Common myeloid progenitor, CD34-positive (primary cell): ENCODE measurements around the gene MAPK12.

Experiments
- CTCF ChIA-PET: fragments of 350-600 bp; sonication (Branson Sonifier 250); formaldehyde crosslinking; loops from one replicate; lab custom pipeline; 2021; ENCODE audit warnings: antibody characterized with exemption; lab: Charles Lee
- POLR2A ChIA-PET: fragments of 350-600 bp; sonication (Branson Sonifier 250); formaldehyde crosslinking; loops from one replicate; lab custom pipeline; 2021; ENCODE audit warnings: antibody characterized with exemption; lab: Charles Lee
- DNase-seq, 3 donors: peaks; one replicate each; pipeline versions ENCODE4 v3.0.0 to v3.0.0-alpha.2; 2013
- H3K27ac ChIP-seq, 2 experiments: 1 replicate in 1 of 2; 2 replicates in 1 of 2; pipeline ENCODE4 v1.7.0; 2013; ENCODE audit warnings: inconsistent platforms in 2 of 2, low read length in 2 of 2, mild to moderate bottlenecking in 2 of 2, low read depth in 1 of 2, moderate library complexity in 1 of 2; ENCODE audit not compliant: severe bottlenecking in 2 of 2, insufficient read depth in 1 of 2, poor library complexity in 1 of 2
- H3K27me3 ChIP-seq, 5 experiments: replicated peaks in 2 of 5; 1 replicate in 3 of 5; 2 replicates in 2 of 5; pipeline versions ENCODE4 v1.6.1 to v1.7.0; 2013; ENCODE audit warnings: low read length in 4 of 5, mild to moderate bottlenecking in 2 of 5, moderate library complexity in 2 of 5, inconsistent platforms in 1 of 5; ENCODE audit not compliant: insufficient read depth in 5 of 5, control insufficient read depth in 4 of 5
- H3K36me3 ChIP-seq, 4 experiments: 1 replicate in 2 of 4; 2 replicates in 2 of 4; pipeline versions ENCODE4 v1.6.1 to v1.7.0; 2013; ENCODE audit warnings: low read length in 3 of 4, control low read depth in 1 of 4, mild to moderate bottlenecking in 1 of 4; ENCODE audit not compliant: control insufficient read depth in 4 of 4, insufficient read depth in 4 of 4
- H3K4me1 ChIP-seq, 4 experiments: 1 replicate in 3 of 4; 2 replicates in 1 of 4; pipeline versions ENCODE4 v1.6.1 to v1.7.1; 2013; ENCODE audit warnings: low read length in 3 of 4, mild to moderate bottlenecking in 3 of 4, control low read depth in 1 of 4, inconsistent platforms in 1 of 4, moderate library complexity in 1 of 4; ENCODE audit not compliant: control insufficient read depth in 4 of 4, insufficient read depth in 4 of 4; ENCODE audit errors: control extremely low read depth in 1 of 4
- H3K4me3 ChIP-seq, 7 experiments: 1 replicate in 4 of 7; 2 replicates in 3 of 7; pipeline versions ENCODE4 v1.5.1 to v1.7.0; 2013; ENCODE audit warnings: mild to moderate bottlenecking in 7 of 7, low read length in 6 of 7, moderate library complexity in 6 of 7, inconsistent platforms in 2 of 7, low read depth in 2 of 7, control low read depth in 1 of 7; ENCODE audit not compliant: insufficient read depth in 4 of 7, control insufficient read depth in 1 of 7; ENCODE audit errors: extremely low read depth in 1 of 7
- H3K9me3 ChIP-seq, 5 experiments: 1 replicate in 4 of 5; 2 replicates in 1 of 5; pipeline versions ENCODE4 v1.6.1 to v1.7.1; 2013; ENCODE audit warnings: low read length in 4 of 5, mild to moderate bottlenecking in 2 of 5, inconsistent platforms in 1 of 5, low read depth in 1 of 5, moderate library complexity in 1 of 5; ENCODE audit not compliant: control insufficient read depth in 4 of 5, insufficient read depth in 2 of 5; ENCODE audit errors: control extremely low read depth in 1 of 5
- WGBS: methylation state at CpG from one replicate; pipeline ENCODE4 v1.1.5; 2013; ENCODE audit not compliant: insufficient coverage; 5-methylcytosine and 5-hydroxymethylcytosine counted together

Gene MAPK12

DNA sequence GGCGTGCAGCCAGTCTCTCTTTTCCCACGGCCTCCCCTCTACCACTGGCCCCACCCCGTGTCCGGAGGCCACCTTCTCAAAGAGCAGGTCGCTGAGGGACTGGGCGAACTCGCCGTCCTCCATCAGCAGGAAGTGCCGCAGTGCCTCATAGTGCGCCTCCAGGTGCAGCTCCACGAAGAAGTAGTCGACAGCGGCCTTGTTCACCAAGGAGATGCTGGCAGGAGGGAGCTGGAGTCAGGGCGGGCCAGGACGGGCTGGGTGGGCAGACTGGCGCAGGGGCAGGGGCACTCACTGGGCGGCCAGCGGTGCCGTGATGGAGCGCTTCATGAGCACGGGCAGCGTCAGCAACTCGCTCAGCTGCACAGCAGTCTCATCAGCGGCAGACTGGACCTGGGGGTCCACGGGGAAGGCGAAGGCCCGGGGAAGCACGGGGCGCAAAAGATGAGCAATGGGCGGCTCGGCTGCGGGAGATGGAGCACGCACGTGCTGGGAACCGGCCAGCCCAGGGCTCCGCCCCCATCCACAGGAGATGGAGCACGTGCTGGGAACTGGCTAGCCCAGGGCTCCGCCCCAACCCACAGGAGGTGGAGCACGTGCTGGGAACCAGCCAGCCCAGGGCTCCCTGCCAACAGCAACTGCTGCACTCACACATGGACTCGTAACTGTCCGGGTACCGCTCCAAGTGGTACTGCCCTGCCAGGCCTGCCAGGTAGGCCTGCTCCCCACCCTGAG is 42.3 kb downstream of the MAPK12 start:
- 66% methylated on average over 38 of the region's 42 CpGs for WGBS
- H3K27me3 ChIP-seq = no peaks in the 10 kb centered on the region
- CTCF ChIA-PET = interaction anchor here (1.4 kb wide), 1 partner anchor 19 kb away, joined by 4 read pairs; no protein-coding TSS in a partner anchor
- no peak overlapping the region for H3K27ac ChIP-seq
- H3K4me3 ChIP-seq = no peak overlapping the region
- H3K9me3 ChIP-seq = no peaks in the 10 kb centered on the region
- peaks cover 0 to 8% (median 3%) of the 10 kb centered on the region in 4 experiments for H3K4me1 ChIP-seq
- POLR2A ChIA-PET = no interaction called here
- H3K36me3 ChIP-seq = peaks cover 12 to 89% (median 56%) of the 10 kb centered on the region in 4 experiments
- DNase-seq = peak; percentile 52 to 71 (median 68)

DNA sequence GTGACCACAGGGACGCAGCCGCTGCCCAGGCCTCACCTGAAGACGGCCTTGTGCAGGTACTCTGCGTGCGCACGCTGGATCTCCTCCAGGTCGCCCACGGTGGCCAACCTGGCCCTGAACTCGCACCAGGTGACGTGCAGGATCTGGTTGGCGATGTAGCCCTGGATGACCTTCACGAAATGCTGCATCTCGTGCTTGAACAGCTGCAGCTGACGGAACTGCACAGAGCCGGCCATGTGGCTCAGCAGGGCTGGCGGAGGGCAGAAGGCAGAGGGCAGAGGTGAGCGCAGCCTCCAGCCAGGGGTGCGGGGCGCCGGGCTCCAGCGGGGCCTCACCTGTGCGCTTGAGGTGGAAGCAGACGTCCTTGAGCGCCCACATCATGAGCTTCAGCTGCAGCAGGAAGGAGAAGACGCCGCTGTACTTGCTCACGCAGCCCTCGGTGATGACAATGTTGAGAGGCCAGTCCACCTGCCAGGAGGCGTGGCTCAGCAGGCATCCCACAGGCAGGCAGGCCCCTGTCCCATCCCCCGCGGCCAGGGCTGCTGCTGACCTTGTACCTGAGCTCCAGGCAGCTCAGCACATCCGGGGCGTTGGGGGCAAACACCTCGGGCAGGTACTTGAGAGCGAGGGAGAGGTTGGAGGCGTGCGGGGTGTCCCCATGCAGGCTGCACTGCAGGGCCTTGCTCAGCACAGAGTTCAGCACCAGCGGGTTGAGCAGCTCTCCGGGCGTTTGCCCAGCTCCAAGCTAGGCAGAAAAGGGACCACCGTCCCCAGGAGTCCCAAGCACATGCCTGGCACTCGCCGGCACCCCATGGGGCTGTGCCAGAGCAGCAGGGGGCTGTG is 43.1 kb downstream of the MAPK12 start:
- ChIA-PET POLR2A (no interaction called here), CTCF (interaction anchor here (1.0 to 1.4 kb wide), 3 partner anchors 12 to 23 kb away, joined by 3 to 4 read pairs (median 3); no protein-coding TSS in a partner anchor)
- no peak for DNase-seq
- H3K4me3 ChIP-seq = no peak overlapping the region
- WGBS = 94% methylated on average over 30 of the region's 43 CpGs
- no peaks in the 10 kb centered on the region for H3K9me3 ChIP-seq
- no peaks in the 10 kb centered on the region for H3K27me3 ChIP-seq
- no peak overlapping the region for H3K27ac ChIP-seq
- peaks cover 12 to 89% (median 55%) of the 10 kb centered on the region in 4 experiments for H3K36me3 ChIP-seq
- H3K4me1 ChIP-seq = peaks cover 0 to 8% (median 3%) of the 10 kb centered on the region in 4 experiments

DNA sequence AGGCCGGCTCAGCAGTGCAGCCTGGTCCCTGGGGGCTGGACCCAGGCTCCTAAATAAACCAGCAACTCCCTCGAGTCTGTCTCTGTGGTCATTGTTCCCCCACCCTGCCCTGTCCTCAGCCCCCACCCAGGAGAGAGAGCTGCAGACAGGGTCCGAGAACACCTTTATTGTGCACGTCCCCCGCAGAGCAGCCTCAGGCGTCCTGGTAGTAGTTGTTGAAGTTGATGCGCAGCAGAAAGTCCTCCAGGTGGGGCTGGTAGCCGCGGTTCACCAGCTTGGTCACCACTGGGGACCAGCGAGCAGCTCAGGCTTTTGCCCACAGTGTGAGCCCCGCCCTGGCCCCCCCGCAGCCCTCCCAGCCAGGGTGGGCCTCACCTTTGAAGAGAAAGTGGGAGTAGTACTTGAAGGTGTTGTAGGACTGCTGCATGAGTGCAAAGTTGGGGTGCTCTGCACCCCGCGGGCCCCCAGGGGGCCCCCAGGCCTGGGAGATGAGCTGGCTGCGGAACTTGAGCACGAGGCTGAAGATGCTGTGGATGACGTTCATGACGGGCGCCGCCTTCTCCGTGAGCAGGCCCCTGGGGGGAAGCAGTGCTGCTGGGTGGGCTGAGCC is 43.8 kb downstream of the MAPK12 start:
- DNase-seq = no peak
- Histone ChIP-seq H3K27ac (no peak overlapping the region), H3K36me3 (peaks cover 12 to 89% (median 59%) of the 10 kb centered on the region in 4 experiments), H3K4me3 (no peak overlapping the region), H3K9me3 (no peaks in the 10 kb centered on the region), H3K4me1 (peaks cover 0 to 8% (median 3%) of the 10 kb centered on the region in 4 experiments), H3K27me3 (no peaks in the 10 kb centered on the region)
- ChIA-PET CTCF (interaction anchor here (1.0 to 1.1 kb wide), 2 partner anchors 11 to 23 kb away, joined by 3 read pairs; no protein-coding TSS in a partner anchor), POLR2A (no interaction called here)
- WGBS = 94% methylated on average over 20 of the region's 21 CpGs

DNA sequence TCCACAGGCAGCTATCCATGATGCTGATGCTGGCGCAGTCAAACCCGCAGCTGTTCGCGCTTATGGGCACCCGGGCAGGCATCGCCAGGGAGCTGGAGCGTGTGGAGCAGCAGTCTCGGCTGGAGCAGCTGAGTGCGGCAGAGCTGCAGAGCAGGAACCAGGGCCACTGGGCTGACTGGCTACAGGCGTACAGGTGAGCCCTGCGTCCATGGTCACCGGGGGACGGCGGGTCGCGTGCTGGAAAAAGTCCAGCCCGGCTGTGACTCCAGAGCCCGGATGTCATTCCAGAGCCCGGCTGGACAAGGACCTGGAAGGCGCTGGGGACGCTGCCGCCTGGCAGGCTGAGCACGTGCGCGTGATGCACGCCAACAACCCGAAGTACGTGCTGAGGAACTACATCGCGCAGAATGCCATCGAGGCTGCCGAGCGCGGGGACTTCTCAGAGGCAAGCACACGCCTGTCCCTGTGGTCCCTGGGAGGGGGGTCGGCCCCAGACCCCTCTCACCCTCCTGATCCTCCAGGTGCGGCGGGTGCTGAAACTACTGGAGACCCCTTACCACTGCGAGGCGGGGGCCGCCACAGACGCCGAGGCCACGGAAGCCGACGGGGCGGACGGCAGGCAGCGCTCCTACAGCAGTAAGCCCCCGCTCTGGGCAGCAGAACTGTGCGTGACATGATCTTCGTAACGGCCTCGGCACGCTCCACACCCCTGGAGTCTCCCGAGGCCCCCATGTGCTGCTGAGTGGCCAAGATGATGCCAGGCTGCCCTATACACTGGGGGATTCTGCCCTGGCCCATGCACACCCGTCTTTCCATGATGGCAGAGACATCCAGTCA is 44.6 kb downstream of the MAPK12 start:
- ChIA-PET POLR2A (no interaction called here), CTCF (interaction anchor here (0.5 to 2.7 kb wide), 4 partner anchors 20 to 111 kb away, joined by 3 to 10 read pairs (median 5); partner anchors contain the start of gene TUBGCP6)
- 97% methylated on average over 49 of the region's 57 CpGs for WGBS

DNA sequence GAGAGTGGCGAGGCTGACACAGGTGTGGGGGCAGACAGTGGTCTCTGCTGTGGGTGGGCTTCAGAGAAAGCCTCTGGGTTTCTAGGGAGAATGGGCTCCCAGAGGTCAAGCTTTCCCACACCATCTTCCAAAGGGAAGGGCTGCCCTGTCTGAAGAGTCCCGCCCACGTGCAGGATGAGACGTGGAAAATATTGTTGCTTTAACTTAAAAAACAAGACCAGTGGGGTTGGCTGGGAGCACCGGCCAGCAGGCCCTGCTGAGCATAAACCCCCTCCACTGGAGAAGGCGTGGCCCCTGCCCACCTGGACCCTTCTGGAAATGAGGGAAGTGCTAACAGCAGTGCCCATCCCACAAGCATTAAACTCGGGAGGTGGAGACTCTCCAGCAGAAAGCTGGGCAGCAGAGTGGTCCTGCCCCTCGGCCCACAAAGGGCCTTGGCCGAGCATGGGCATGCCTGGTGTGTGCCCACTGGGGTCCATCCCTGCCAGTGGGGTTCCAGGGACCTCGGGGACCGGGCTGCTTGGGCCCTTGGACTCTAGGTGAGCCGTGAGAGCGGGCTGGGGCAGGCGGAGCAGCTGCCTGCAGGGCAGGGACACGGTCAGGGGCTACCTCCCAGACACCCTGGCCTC is 45.3 kb downstream of the MAPK12 start:
- peaks cover 13 to 86% (median 60%) of the 10 kb centered on the region in 4 experiments for H3K36me3 ChIP-seq
- POLR2A ChIA-PET = no interaction called here

More for the DNA sequence above, 44.6 kb downstream of the MAPK12 start:
- H3K4me1 ChIP-seq = peaks cover 0 to 8% (median 3%) of the 10 kb centered on the region in 4 experiments
- H3K27ac ChIP-seq = no peak overlapping the region
- no peaks in the 10 kb centered on the region for H3K9me3 ChIP-seq
- no peaks in the 10 kb centered on the region for H3K27me3 ChIP-seq
- no peak overlapping the region for H3K4me3 ChIP-seq
- peaks cover 12 to 89% (median 61%) of the 10 kb centered on the region in 4 experiments for H3K36me3 ChIP-seq
- no peak for DNase-seq

More for the DNA sequence above, 45.3 kb downstream of the MAPK12 start:
- H3K4me3 ChIP-seq = no peak overlapping the region
- H3K27me3 ChIP-seq = no peaks in the 10 kb centered on the region
- CTCF ChIA-PET = interaction anchor here (0.5 to 2.7 kb wide), 4 partner anchors 21 to 110 kb away, joined by 3 to 10 read pairs (median 5); partner anchors contain the start of gene TUBGCP6
- over 99% methylated on average over 13 of the region's 15 CpGs for WGBS
- DNase-seq = no peak
- H3K9me3 ChIP-seq = no peaks in the 10 kb centered on the region
- H3K27ac ChIP-seq = no peak overlapping the region
- peaks cover 0 to 8% (median 3%) of the 10 kb centered on the region in 4 experiments for H3K4me1 ChIP-seq
